Panc1 (cell line): ENCODE measurements around the gene SHB. TPM values are rescaled to one million over a fixed set of nuclear protein-coding genes. Genes with fewer than 3 reads are reported as not detected.

Source experiments
- ATAC-seq: fragments of 200-7000 bp; cut with Tn5 transposase; 2 replicates; pipeline ENCODE4 v1.9.1; 2020; ENCODE audit warnings: mild to moderate bottlenecking, moderate library complexity
- BruUV-seq: library from RNA; stranded (reverse); fragments of 400-500 nt; replicated peaks from 2 replicates; lab custom pipeline; 2021; lab: Mats Ljungman, UMichigan
- CTCF ChIA-PET: fragments of 300-600 bp; sonication (Branson Sonifier 250); formaldehyde crosslinking; loops from one replicate; lab custom pipeline; 2022; ENCODE audit warnings: antibody characterized with exemption; lab: Charles Lee
- POLR2A ChIA-PET: fragments of 300-600 bp; sonication (Branson Sonifier 250); formaldehyde crosslinking; loops from one replicate; lab custom pipeline; 2022; ENCODE audit warnings: antibody characterized with exemption; lab: Charles Lee
- DNase-seq: peaks from one replicate; pipeline ENCODE4 v3.0.0-alpha.2; 2010; ENCODE audit warnings: low read depth, low spot score
- H3K27ac ChIP-seq: 2 replicates; pipeline ENCODE4 v1.5.1; 2011; ENCODE audit warnings: mild to moderate bottlenecking, low read length, inconsistent platforms
- H3K27me3 ChIP-seq: fragments of 200-500 bp; sonication (Bioruptor generic); 2 replicates; pipeline ENCODE4 v1.6.0; 2014; ENCODE audit warnings: low read length, inconsistent platforms; ENCODE audit not compliant: control insufficient read depth, insufficient read depth
- H3K36me3 ChIP-seq: fragments of 200-500 bp; sonication (Bioruptor generic); 2 replicates; pipeline ENCODE4 v1.5.1; 2014; ENCODE audit warnings: inconsistent platforms, mild to moderate bottlenecking, low read length, moderate library complexity; ENCODE audit not compliant: control insufficient read depth, insufficient read depth
- H3K4me1 ChIP-seq: 2 replicates; pipeline ENCODE4 v1.5.1; 2011; ENCODE audit warnings: inconsistent platforms, mild to moderate bottlenecking, low read length, moderate library complexity; ENCODE audit not compliant: control insufficient read depth, insufficient read depth
- H3K4me3 ChIP-seq, 2 experiments: 2 replicates each; pipeline ENCODE4 v1.5.1; 2011 to 2012; ENCODE audit warnings: low read depth in 2 of 2, low read length in 2 of 2, mild to moderate bottlenecking in 2 of 2, inconsistent platforms in 1 of 2, moderate library complexity in 1 of 2
- H3K9me3 ChIP-seq: fragments of 200-500 bp; sonication (Bioruptor generic); 2 replicates; pipeline ENCODE4 v1.5.1; 2014; ENCODE audit warnings: low read depth, mild to moderate bottlenecking, inconsistent platforms, low read length, moderate library complexity; ENCODE audit not compliant: control insufficient read depth, insufficient read depth
- CTCF ChIP-seq: fragments of 450-650 bp; IDR thresholded peaks from 2 replicates; pipeline ENCODE4 v1.5.1; 2017; ENCODE audit warnings: mild to moderate bottlenecking
- POLR2AphosphoS5 ChIP-seq: IDR thresholded peaks from 2 replicates; pipeline ENCODE4 v1.6.1; 2012; ENCODE audit warnings: mild to moderate bottlenecking, low read depth, low read length, moderate library complexity
- SIN3A ChIP-seq: IDR thresholded peaks from 2 replicates; pipeline ENCODE4 v1.6.1; 2012; ENCODE audit warnings: low read depth, mild to moderate bottlenecking, low read length, moderate library complexity, borderline replicate concordance; ENCODE audit not compliant: insufficient read depth
- TCF7L2 ChIP-seq: IDR thresholded peaks from 2 replicates; pipeline ENCODE4 v1.6.1; 2011; ENCODE audit warnings: mild to moderate bottlenecking, low read depth, low read length, inconsistent platforms
- in situ Hi-C: cut with HindIII; loops from 2 replicates; pipeline ENCODE4 v1.10.0; 2016; ENCODE audit warnings: low sequenced_read_pairs, low pct_unique_long_range_greater_than_20kb
- intact Hi-C: fragments of 100-400 bp; cut with micrococcal nuclease; formaldehyde crosslinking; loops from one replicate; pipeline ENCODE4 v1.10.0; 2022; ENCODE audit not compliant: unreplicated experiment
- total RNA-seq: library from RNA; stranded (reverse); gene quantifications from one replicate; pipeline ENCODE4 v1.2.1, GENCODE V29; 2021; ENCODE audit not compliant: unreplicated experiment
- TF ChIP-seq, protein P1 (sequence below), 2 experiments: IDR thresholded peaks; 2 replicates each; pipeline ENCODE4 v1.6.1; 2011 to 2012; ENCODE audit warnings: low read depth in 2 of 2, control low read depth in 1 of 2, low read length in 1 of 2, mild to moderate bottlenecking in 1 of 2, moderate library complexity in 1 of 2; ENCODE audit not compliant: insufficient read depth in 1 of 2

The SHB gene
- total RNA-seq, 1 experiment from 2014 or later, result 59.9 TPM

DNA sequence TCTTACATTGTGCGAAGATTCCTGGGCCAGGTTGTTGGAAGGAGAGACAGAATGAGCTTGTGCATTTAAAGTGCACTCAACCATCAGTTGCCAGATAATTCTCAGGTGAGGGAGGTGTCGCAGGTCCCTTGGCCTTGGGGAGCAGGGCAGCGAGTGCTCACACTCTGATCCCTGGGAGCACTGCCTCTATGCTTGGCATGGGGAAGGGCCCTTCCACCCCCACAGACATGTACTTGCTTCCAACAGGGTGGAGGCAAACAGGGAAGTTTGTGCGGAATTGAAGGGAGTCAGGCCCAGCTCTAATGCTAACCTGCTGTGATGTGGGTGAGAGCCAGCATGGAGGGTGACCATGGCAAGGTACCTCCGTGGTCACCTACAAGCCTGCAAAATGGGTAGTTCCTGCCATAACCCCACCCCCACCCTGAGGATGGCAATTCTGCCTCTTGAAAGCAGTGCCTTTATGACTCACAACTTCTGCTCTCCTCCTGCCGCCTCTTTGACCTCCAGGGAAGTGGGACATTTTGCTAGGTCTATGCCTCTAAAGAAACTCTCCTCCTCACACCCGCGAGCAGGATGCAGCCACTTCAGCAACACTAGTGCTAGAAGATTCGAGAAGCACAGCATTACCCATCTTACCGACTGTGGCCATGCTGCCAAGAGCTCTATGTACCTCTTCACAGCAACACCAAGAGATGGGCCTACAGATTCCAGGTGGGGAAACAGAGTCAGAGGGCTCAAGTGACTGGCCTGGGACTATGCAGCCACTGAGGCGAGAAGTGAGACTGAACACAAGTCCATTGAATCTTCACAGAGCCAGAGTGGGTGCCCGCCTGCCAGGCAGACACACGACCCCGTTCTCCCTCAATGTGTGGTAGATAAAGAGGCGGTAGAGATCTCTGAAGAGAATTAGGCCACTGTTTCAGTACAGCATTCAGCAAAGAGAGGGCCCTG lies 143.0 kb downstream of the SHB start:
- no peak for TF ChIP-seq CTCF
- no peak for TF ChIP-seq TCF7L2
- TF ChIP-seq, protein P1, sequence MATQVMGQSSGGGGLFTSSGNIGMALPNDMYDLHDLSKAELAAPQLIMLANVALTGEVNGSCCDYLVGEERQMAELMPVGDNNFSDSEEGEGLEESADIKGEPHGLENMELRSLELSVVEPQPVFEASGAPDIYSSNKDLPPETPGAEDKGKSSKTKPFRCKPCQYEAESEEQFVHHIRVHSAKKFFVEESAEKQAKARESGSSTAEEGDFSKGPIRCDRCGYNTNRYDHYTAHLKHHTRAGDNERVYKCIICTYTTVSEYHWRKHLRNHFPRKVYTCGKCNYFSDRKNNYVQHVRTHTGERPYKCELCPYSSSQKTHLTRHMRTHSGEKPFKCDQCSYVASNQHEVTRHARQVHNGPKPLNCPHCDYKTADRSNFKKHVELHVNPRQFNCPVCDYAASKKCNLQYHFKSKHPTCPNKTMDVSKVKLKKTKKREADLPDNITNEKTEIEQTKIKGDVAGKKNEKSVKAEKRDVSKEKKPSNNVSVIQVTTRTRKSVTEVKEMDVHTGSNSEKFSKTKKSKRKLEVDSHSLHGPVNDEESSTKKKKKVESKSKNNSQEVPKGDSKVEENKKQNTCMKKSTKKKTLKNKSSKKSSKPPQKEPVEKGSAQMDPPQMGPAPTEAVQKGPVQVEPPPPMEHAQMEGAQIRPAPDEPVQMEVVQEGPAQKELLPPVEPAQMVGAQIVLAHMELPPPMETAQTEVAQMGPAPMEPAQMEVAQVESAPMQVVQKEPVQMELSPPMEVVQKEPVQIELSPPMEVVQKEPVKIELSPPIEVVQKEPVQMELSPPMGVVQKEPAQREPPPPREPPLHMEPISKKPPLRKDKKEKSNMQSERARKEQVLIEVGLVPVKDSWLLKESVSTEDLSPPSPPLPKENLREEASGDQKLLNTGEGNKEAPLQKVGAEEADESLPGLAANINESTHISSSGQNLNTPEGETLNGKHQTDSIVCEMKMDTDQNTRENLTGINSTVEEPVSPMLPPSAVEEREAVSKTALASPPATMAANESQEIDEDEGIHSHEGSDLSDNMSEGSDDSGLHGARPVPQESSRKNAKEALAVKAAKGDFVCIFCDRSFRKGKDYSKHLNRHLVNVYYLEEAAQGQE (IDR thresholded peaks at IDR 0.05; ENCODE audit: insufficient read depth in 1 of 2, low read depth in 2 of 2, low read length in 1 of 2), result no peak
- TF ChIP-seq SIN3A, result no peak
- no peak for TF ChIP-seq POLR2AphosphoS5
- no peaks in the 10 kb centered on the region for H3K9me3 ChIP-seq
- peak overlapping the region; percentile 23; the same call in 1 of the 2 replicates for H3K27ac ChIP-seq
- in situ Hi-C loops, result no loop called here
- ChIA-PET POLR2A (no interaction called here), CTCF (no interaction called here)
- no peak overlapping the region for H3K4me3 ChIP-seq
- no TSS peak for BruUV-seq
- peaks cover 41% of the 10 kb centered on the region for H3K4me1 ChIP-seq
- no peaks in the 10 kb centered on the region; the same call in 1 of the 2 replicates for H3K36me3 ChIP-seq
- no peaks in the 10 kb centered on the region for H3K27me3 ChIP-seq
- DNase-seq (no peak), ATAC-seq (no peak)
- intact Hi-C loops, result no loop called here

GRCh38 chr9:37925006-37925405 lies 144.0 kb downstream of the SHB start:
- H3K4me1 ChIP-seq, result peaks cover 41% of the 10 kb centered on the region
- CTCF ChIA-PET, result no interaction called here
- H3K27ac ChIP-seq, result no peak overlapping the region

More at GRCh38 chr9:37925006-37925405, 144.0 kb downstream of the SHB start:
- ATAC-seq (no peak), DNase-seq (no peak)
- intact Hi-C loops (no loop called here), in situ Hi-C loops (no loop called here)
- Histone ChIP-seq H3K36me3 (no peaks in the 10 kb centered on the region; the same call in 1 of the 2 replicates), H3K9me3 (no peaks in the 10 kb centered on the region), H3K4me3 (no peak overlapping the region), H3K27me3 (no peaks in the 10 kb centered on the region)
- TF ChIP-seq, protein P1 (IDR thresholded peaks at IDR 0.05; ENCODE audit: insufficient read depth in 1 of 2, low read depth in 2 of 2, low read length in 1 of 2), result no peak
- TF ChIP-seq CTCF, result no peak
- TF ChIP-seq SIN3A, result no peak
- no peak for TF ChIP-seq TCF7L2
- TF ChIP-seq POLR2AphosphoS5, result no peak
- POLR2A ChIA-PET, result no interaction called here
- no TSS peak for BruUV-seq
